Nephron (organoid): ENCODE measurements around the gene OSMR.

ENCODE experiments used
- H3K27ac Mint-ChIP-seq, 3 experiments: 2 replicates each; pipeline ENCODE4 v1.8.0; 2020; ENCODE audit warnings: mixed read lengths in 3 of 3, mild to moderate bottlenecking in 2 of 3, moderate library complexity in 1 of 3
- H3K27me3 Mint-ChIP-seq: 2 replicates; pipeline ENCODE4 v1.8.0; 2021; ENCODE audit warnings: low read depth, mild to moderate bottlenecking, moderate library complexity, mixed read lengths
- H3K36me3 Mint-ChIP-seq: 2 replicates; pipeline ENCODE4 v1.8.0; 2020; ENCODE audit warnings: low read depth, mixed read lengths
- H3K4me1 Mint-ChIP-seq: 2 replicates; pipeline ENCODE4 v1.8.0; 2020; ENCODE audit warnings: mixed read lengths
- H3K4me3 Mint-ChIP-seq, 3 experiments: 2 replicates each; pipeline ENCODE4 v1.8.0; 2020; ENCODE audit warnings: mild to moderate bottlenecking in 3 of 3, mixed read lengths in 3 of 3, moderate library complexity in 2 of 3
- H3K9me3 Mint-ChIP-seq: 2 replicates; pipeline ENCODE4 v1.8.0; 2020; ENCODE audit warnings: mixed read lengths
- CTCF ChIP-seq, 3 experiments: fragments of 200-600 bp; sonication (generic); IDR thresholded peaks; one replicate each; pipeline ENCODE4 v1.5.0; 2021; ENCODE audit warnings: antibody characterized with exemption in 3 of 3; ENCODE audit not compliant: unreplicated experiment in 3 of 3

Gene OSMR

DNA sequence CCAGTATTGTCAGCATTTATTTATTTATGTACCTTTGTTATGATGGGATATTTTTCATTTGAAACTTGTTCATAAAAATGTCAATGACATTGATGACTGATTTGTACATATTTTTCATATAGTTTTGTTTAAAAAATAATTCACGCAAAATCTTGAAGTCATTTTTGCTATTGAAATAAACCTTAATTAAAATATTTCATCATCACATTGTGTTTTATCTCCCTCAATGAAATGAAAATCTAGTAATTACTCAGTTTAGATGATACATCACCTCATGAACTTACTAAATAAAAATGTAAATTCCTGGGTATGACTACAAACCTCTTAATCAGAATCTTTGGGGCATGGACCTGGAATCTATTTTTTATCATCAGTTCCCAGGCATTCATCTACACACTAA is 89.6 kb downstream of the OSMR start:
- peaks cover 22% of the 10 kb centered on the region for H3K36me3 Mint-ChIP-seq
- no peaks in the 10 kb centered on the region for H3K27me3 Mint-ChIP-seq
- H3K4me1 Mint-ChIP-seq: no peaks in the 10 kb centered on the region
- H3K4me3 Mint-ChIP-seq: no peak overlapping the region
- no peaks in the 10 kb centered on the region for H3K9me3 Mint-ChIP-seq
- H3K27ac Mint-ChIP-seq: no peak overlapping the region
- TF ChIP-seq CTCF (IDR thresholded peaks at IDR 0.05; ENCODE audit: unreplicated experiment in 3 of 3): no peak

- Mint-ChIP-seq H3K27ac (no peak overlapping the region), H3K36me3 (peaks cover 25% of the 10 kb centered on the region), H3K9me3 (no peaks in the 10 kb centered on the region), H3K4me3 (no peak overlapping the region), H3K27me3 (no peaks in the 10 kb centered on the region), H3K4me1 (no peaks in the 10 kb centered on the region)
- no peak for TF ChIP-seq CTCF (IDR thresholded peaks at IDR 0.05; ENCODE audit: unreplicated experiment in 3 of 3)
Observed at GRCh38 chr5:38936269-38936668, 90.5 kb downstream of the OSMR start.

GRCh38 chr5:38938424-38938823 is 92.6 kb downstream of the OSMR start:
- Mint-ChIP-seq H3K36me3 (peaks cover 37% of the 10 kb centered on the region), H3K4me1 (no peaks in the 10 kb centered on the region), H3K27ac (no peak overlapping the region), H3K9me3 (no peaks in the 10 kb centered on the region), H3K4me3 (no peak overlapping the region), H3K27me3 (no peaks in the 10 kb centered on the region)
- TF ChIP-seq CTCF (IDR thresholded peaks at IDR 0.05; ENCODE audit: unreplicated experiment in 3 of 3): no peak

DNA sequence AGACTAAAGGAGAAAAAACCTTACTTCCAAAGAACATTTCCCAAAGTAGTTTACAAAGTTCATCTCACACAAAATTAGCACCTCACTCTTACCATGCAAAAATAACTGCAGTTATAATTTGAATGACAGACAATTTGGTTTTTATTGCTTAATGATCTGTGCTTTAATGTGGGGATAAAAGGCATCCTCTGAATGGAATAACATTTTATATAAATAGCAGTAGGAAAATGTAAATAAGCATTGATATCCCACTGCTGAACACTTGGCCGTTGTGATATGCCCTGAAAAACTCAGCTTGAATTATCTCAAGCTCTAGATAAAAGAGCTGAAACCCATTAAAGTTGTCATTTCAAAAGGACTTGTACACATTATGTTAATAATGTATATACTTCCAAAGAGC is 93.2 kb downstream of the OSMR start:
- Mint-ChIP-seq H3K4me1 (no peaks in the 10 kb centered on the region), H3K4me3 (no peak overlapping the region), H3K27ac (no peak overlapping the region), H3K36me3 (peaks cover 37% of the 10 kb centered on the region), H3K9me3 (no peaks in the 10 kb centered on the region), H3K27me3 (no peaks in the 10 kb centered on the region)
- TF ChIP-seq CTCF (IDR thresholded peaks at IDR 0.05; ENCODE audit: unreplicated experiment in 3 of 3): no peak

DNA sequence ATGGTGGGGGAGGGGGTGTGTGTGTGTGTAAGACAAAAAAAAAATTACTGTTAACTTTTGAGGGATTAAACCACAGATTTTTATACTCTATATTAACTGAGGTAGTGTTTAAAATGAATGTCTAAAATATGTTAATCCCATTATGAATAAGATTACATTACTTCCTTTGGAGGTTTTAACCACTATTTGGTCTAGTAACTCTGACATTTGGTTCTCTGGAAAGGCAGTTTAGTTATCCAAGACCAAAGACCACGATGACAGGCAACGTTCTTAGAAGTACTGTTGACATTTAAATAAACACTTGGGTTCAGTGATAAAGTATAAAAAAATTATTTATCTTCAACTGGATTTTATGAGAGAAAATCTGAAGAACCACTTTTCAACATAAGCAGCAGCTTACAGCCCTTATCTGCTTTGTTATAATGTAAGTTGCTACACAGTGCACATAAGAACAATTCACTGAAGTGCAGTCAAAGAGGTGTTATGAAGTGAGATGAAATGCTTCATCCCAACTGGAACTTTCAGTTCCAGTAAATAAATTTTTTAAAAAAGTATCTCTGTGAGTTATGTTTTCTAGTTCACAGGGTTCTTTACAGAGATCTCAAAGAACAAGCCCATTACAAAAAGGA is 94.5 kb downstream of the OSMR start:
- Mint-ChIP-seq H3K4me3 (no peak overlapping the region), H3K27me3 (no peaks in the 10 kb centered on the region), H3K27ac (no peak overlapping the region), H3K9me3 (no peaks in the 10 kb centered on the region), H3K36me3 (peaks cover 45% of the 10 kb centered on the region), H3K4me1 (no peaks in the 10 kb centered on the region)
- no peak for TF ChIP-seq CTCF (IDR thresholded peaks at IDR 0.05; ENCODE audit: unreplicated experiment in 3 of 3)

GRCh38 chr5:38941912-38942311 is 96.1 kb downstream of the OSMR start:
- Mint-ChIP-seq H3K9me3 (no peaks in the 10 kb centered on the region), H3K36me3 (peaks cover 39% of the 10 kb centered on the region), H3K27ac (no peak overlapping the region), H3K4me1 (no peaks in the 10 kb centered on the region), H3K4me3 (no peak overlapping the region), H3K27me3 (no peaks in the 10 kb centered on the region)
- no peak for TF ChIP-seq CTCF (IDR thresholded peaks at IDR 0.05; ENCODE audit: unreplicated experiment in 3 of 3)
